B cell (primary cell): ENCODE data around the gene OSBPL1A. TPM values are rescaled to one million over a fixed set of nuclear protein-coding genes. Genes with fewer than 3 reads are reported as not detected.

ENCODE experiments used
- ATAC-seq: fragments of 200-7000 bp; cut with Tn5 transposase; one replicate; pipeline ENCODE4 v1.10.0; 2021; ENCODE audit warnings: low read depth, mild to moderate bottlenecking, moderate number of reproducible peaks, moderate library complexity
- CTCF ChIA-PET: fragments of 350-600 bp; sonication (Branson Sonifier 250); formaldehyde crosslinking; loops from one replicate; lab custom pipeline; 2021; ENCODE audit warnings: antibody characterized with exemption, inconsistent platforms; lab: Charles Lee
- POLR2A ChIA-PET: fragments of 350-600 bp; sonication (Branson Sonifier 250); formaldehyde crosslinking; loops from one replicate; lab custom pipeline; 2021; ENCODE audit warnings: antibody characterized with exemption; lab: Charles Lee
- DNase-seq: peaks from one replicate; pipeline ENCODE4 v3.0.0; 2013
- H2AFZ ChIP-seq: 2 replicates; pipeline ENCODE4 v1.6.1; 2012; ENCODE audit warnings: mild to moderate bottlenecking, low read depth, low read length; ENCODE audit not compliant: insufficient read depth, poor library complexity, severe bottlenecking
- H3K27ac ChIP-seq, 2 donors: 1 replicate in 1 of 2; 2 replicates in 1 of 2; pipeline ENCODE4 v1.5.1; 2012 to 2013; ENCODE audit warnings: low read length in 2 of 2, mild to moderate bottlenecking in 2 of 2, moderate library complexity in 1 of 2
- H3K27me3 ChIP-seq, 4 experiments: fragments of 200-600 bp in 1 of 4; sonication (generic) in 1 of 4; replicated peaks in 1 of 4; 1 replicate in 2 of 4; 2 replicates in 2 of 4; pipeline versions ENCODE4 v1.6.1 to v1.7.0; 2013 to 2016; ENCODE audit warnings: low read length in 3 of 4, mild to moderate bottlenecking in 2 of 4, mixed read lengths in 1 of 4, moderate library complexity in 1 of 4; ENCODE audit not compliant: insufficient read depth in 4 of 4, control insufficient read depth in 3 of 4; ENCODE audit errors: control extremely low read depth in 1 of 4
- H3K36me3 ChIP-seq, 2 experiments: replicated peaks in 1 of 2; 1 replicate in 1 of 2; 2 replicates in 1 of 2; pipeline versions ENCODE4 v1.6.1 to v1.7.1; 2013; ENCODE audit warnings: low read length in 1 of 2; ENCODE audit not compliant: insufficient read depth in 2 of 2, control insufficient read depth in 1 of 2; ENCODE audit errors: control extremely low read depth in 1 of 2, extremely low read depth in 1 of 2
- H3K4me1 ChIP-seq, 2 donors: fragments of 200-600 bp in 1 of 2; sonication (generic) in 1 of 2; 1 replicate in 1 of 2; 2 replicates in 1 of 2; pipeline versions ENCODE4 v1.5.1 to v1.6.1; 2013 to 2017; ENCODE audit warnings: low read length in 2 of 2; ENCODE audit not compliant: control insufficient read depth in 2 of 2, insufficient read depth in 2 of 2
- H3K4me2 ChIP-seq: replicated peaks from 2 replicates; pipeline ENCODE3; 2012; ENCODE audit warnings: mild to moderate bottlenecking, low read depth, low read length; ENCODE audit not compliant: poor library complexity, severe bottlenecking
- H3K4me3 ChIP-seq, 5 experiments: fragments of 200-600 bp in 1 of 5; sonication (generic) in 1 of 5; 1 replicate in 3 of 5; 2 replicates in 2 of 5; pipeline versions ENCODE4 v1.5.1 to v1.7.0; 2011 to 2016; ENCODE audit warnings: low read length in 4 of 5, mild to moderate bottlenecking in 4 of 5, low read depth in 2 of 5, control low read depth in 1 of 5, moderate library complexity in 1 of 5; ENCODE audit not compliant: insufficient read depth in 1 of 5; ENCODE audit errors: control extremely low read depth in 1 of 5, extremely low read depth in 1 of 5
- H3K79me2 ChIP-seq: fragments of 200-600 bp; sonication (generic); one replicate; pipeline ENCODE4 v1.6.0; 2016; ENCODE audit warnings: low read length; ENCODE audit not compliant: control insufficient read depth, insufficient read depth
- H3K9ac ChIP-seq: fragments of 200-600 bp; sonication (generic); 2 replicates; pipeline ENCODE4 v1.6.1; 2017; ENCODE audit warnings: mild to moderate bottlenecking, low read length, moderate library complexity
- H3K9me3 ChIP-seq, 3 donors: one replicate each; pipeline versions ENCODE4 v1.6.1 to v1.7.1; 2013; ENCODE audit warnings: low read length in 2 of 3; ENCODE audit not compliant: control insufficient read depth in 2 of 3, insufficient read depth in 1 of 3; ENCODE audit errors: control extremely low read depth in 1 of 3
- H4K20me1 ChIP-seq: 2 replicates; pipeline ENCODE4 v1.6.0; 2012; ENCODE audit warnings: mild to moderate bottlenecking, low read length; ENCODE audit not compliant: insufficient read depth, control insufficient read depth, poor library complexity, severe bottlenecking
- H3K27ac Mint-ChIP-seq: one replicate; pipeline ENCODE4 v1.8.0; 2021; ENCODE audit warnings: mixed read lengths
- H3K27me3 Mint-ChIP-seq: one replicate; pipeline ENCODE4 v1.8.0; 2021; ENCODE audit warnings: mixed read lengths
- H3K4me1 Mint-ChIP-seq: one replicate; pipeline ENCODE4 v1.8.0; 2021; ENCODE audit warnings: mixed read lengths
- H3K4me3 Mint-ChIP-seq: one replicate; pipeline ENCODE4 v1.8.0; 2021; ENCODE audit warnings: mixed read lengths
- H3K9me3 Mint-ChIP-seq: one replicate; pipeline ENCODE4 v1.8.0; 2022; ENCODE audit warnings: mixed read lengths; ENCODE audit not compliant: insufficient read depth
- EZH2 ChIP-seq: IDR thresholded peaks from 2 replicates; pipeline ENCODE4 v1.6.1; 2012; ENCODE audit warnings: borderline replicate concordance, low read depth, mild to moderate bottlenecking, moderate library complexity, low read length; ENCODE audit not compliant: insufficient read depth, poor library complexity, severe bottlenecking
- WGBS: methylation state at CpG from one replicate; pipeline ENCODE4 v1.1.5; 2013; ENCODE audit warnings: missing lambda C conversion rate; ENCODE audit not compliant: insufficient coverage; 5-methylcytosine and 5-hydroxymethylcytosine counted together
- intact Hi-C: fragments of 100-400 bp; cut with micrococcal nuclease; formaldehyde crosslinking; loops from one replicate; pipeline ENCODE4 v1.10.0; 2022
- polyA plus RNA-seq: library from polyadenylated mRNA; depleted of rRNA; stranded (reverse); fragments of >200 nt; gene quantifications from 2 replicates; pipeline ENCODE4 v1.2.3, GENCODE V29; 2012
- total RNA-seq, 2 donors: library from RNA; stranded (reverse); fragments of 120-200 nt in 1 of 2; gene quantifications; 1 replicate in 1 of 2; 2 replicates in 1 of 2; pipeline versions ENCODE4 v1.2.3 to v1.2.4, GENCODE V29; 2013 to 2022
- TF ChIP-seq, protein P1 (sequence below): fragments of 200-600 bp; IDR thresholded peaks from one replicate; pipeline ENCODE4 v1.8.0; 2022; ENCODE audit warnings: antibody characterized with exemption, mild to moderate bottlenecking

The OSBPL1A gene
- total and polyA plus RNA-seq, 2 donors (not counting 1 experiment from before 2014, with no cell fraction given), result 0.57 to 0.86 TPM

DNA sequence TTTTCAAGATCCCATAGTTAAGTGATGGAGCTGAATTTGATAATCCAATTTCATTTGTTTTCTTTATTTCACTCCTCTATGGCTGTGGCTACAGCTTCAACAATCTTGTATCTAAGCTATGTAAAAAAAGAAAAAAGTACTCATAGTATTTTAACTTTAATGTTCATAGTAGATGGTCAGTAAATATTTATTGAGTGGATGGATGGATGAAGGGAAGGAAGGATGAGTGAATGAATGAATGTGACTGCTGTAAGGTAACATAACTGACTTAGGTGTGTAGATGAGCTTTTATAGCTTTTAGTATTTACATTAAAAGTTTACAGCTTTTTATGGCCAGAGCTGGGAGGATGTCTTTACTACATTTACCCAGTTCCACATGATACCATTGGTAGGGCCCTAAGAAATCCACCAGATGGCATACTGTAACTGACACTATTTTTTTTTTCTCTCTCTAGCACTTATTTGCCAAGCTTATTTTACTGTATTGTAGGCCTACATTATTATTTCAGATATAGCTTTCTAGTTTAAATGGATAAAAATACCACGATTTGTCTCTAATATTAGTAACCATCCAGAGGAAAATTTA is 49.4 kb upstream of the OSBPL1A start:
- Mint-ChIP-seq H3K27ac (no peak overlapping the region), H3K27me3 (no peaks in the 10 kb centered on the region), H3K4me1 (peaks cover 8% of the 10 kb centered on the region), H3K4me3 (no peak overlapping the region), H3K9me3 (no peaks in the 10 kb centered on the region)
- no CpG with 5 or more reads among the region's 1 CpG for WGBS
- intact Hi-C loops, result no loop called here
- Histone ChIP-seq H3K27me3 (no peaks in the 10 kb centered on the region), H3K4me1 (peaks cover 4 to 6% of the 10 kb centered on the region in 2 donors), H3K4me2 (no peak overlapping the region), H3K79me2 (no peaks in the 10 kb centered on the region), H3K36me3 (peaks cover 8 to 39% of the 10 kb centered on the region in 2 experiments), H4K20me1 (no peaks in the 10 kb centered on the region), H2AFZ (no peak overlapping the region), H3K9ac (no peak overlapping the region), H3K27ac (no peak overlapping the region), H3K4me3 (no peak overlapping the region), H3K9me3 (no peaks in the 10 kb centered on the region)
- no peak for TF ChIP-seq EZH2
- TF ChIP-seq, protein P1, sequence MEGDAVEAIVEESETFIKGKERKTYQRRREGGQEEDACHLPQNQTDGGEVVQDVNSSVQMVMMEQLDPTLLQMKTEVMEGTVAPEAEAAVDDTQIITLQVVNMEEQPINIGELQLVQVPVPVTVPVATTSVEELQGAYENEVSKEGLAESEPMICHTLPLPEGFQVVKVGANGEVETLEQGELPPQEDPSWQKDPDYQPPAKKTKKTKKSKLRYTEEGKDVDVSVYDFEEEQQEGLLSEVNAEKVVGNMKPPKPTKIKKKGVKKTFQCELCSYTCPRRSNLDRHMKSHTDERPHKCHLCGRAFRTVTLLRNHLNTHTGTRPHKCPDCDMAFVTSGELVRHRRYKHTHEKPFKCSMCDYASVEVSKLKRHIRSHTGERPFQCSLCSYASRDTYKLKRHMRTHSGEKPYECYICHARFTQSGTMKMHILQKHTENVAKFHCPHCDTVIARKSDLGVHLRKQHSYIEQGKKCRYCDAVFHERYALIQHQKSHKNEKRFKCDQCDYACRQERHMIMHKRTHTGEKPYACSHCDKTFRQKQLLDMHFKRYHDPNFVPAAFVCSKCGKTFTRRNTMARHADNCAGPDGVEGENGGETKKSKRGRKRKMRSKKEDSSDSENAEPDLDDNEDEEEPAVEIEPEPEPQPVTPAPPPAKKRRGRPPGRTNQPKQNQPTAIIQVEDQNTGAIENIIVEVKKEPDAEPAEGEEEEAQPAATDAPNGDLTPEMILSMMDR, result no peak
- DNase-seq (no peak), ATAC-seq (no peak)
- CTCF ChIA-PET, result interaction anchor here (0.7 kb wide), 1 partner anchor 42 kb away, joined by 3 read pairs; no protein-coding TSS in a partner anchor
- POLR2A ChIA-PET, result no interaction called here

- H3K9me3 ChIP-seq, result no peaks in the 10 kb centered on the region
- TF ChIP-seq EZH2, result no peak
- TF ChIP-seq, protein P1, result no peak
- no peak overlapping the region for H3K4me3 ChIP-seq
- Mint-ChIP-seq H3K4me3 (no peak overlapping the region), H3K4me1 (peaks cover 8% of the 10 kb centered on the region), H3K27me3 (no peaks in the 10 kb centered on the region), H3K27ac (no peak overlapping the region), H3K9me3 (no peaks in the 10 kb centered on the region)
- ATAC-seq (no peak), DNase-seq (no peak)
- H3K27me3 ChIP-seq, result no peaks in the 10 kb centered on the region
- intact Hi-C loops, result no loop called here
- no peaks in the 10 kb centered on the region for H3K79me2 ChIP-seq
- ChIA-PET POLR2A (no interaction called here), CTCF (interaction anchor here (0.7 kb wide), 1 partner anchor 43 kb away, joined by 3 read pairs; no protein-coding TSS in a partner anchor)
- H3K4me2 ChIP-seq, result no peak overlapping the region
- no CpG with 5 or more reads among the region's 1 CpG for WGBS
- H3K4me1 ChIP-seq, result peaks cover 4 to 6% of the 10 kb centered on the region in 2 donors
- no peak overlapping the region for H3K9ac ChIP-seq
- H2AFZ ChIP-seq, result no peak overlapping the region
- no peaks in the 10 kb centered on the region for H4K20me1 ChIP-seq
- H3K27ac ChIP-seq, result no peak overlapping the region
- peaks cover 8 to 35% of the 10 kb centered on the region in 2 experiments for H3K36me3 ChIP-seq
These were observed 48.8 kb upstream of the OSBPL1A start for GRCh38 chr18:24446453-24446852.
